ENCODE data around the gene COPG1.
"Not testable (repeated sequence)": the region's sequence is repeated elsewhere in the genome, so short reads cannot be mapped to it uniquely, and the experiment has no call there.

The COPG1 gene

GRCh38 chr3:129231331-129232119, 17.9 kb upstream of the COPG1 start:
- no peaks in the 10 kb centered on the region for H3K9me3 ChIP-seq (ENCODE audit: control insufficient read depth, insufficient read depth, low read length)
- H3K36me3 ChIP-seq (ENCODE audit: insufficient read depth, low read length) = no peaks in the 10 kb centered on the region
- H3K9ac ChIP-seq (ENCODE audit: low read depth, low read length) = no peak overlapping the region
- H3K4me1 ChIP-seq (ENCODE audit: insufficient read depth, low read length) = peaks cover 11% of the 10 kb centered on the region

- no peaks in the 10 kb centered on the region for H3K9me3 ChIP-seq (ENCODE audit: control insufficient read depth, insufficient read depth, low read length)
- no peak overlapping the region for H3K9ac ChIP-seq (ENCODE audit: low read depth, low read length)
- peaks cover 4% of the 10 kb centered on the region for H3K4me1 ChIP-seq (ENCODE audit: insufficient read depth, low read length)
- no peaks in the 10 kb centered on the region for H3K36me3 ChIP-seq (ENCODE audit: insufficient read depth, low read length)
Measured at GRCh38 chr3:129233538-129233937, 15.9 kb upstream of the COPG1 start.

- H3K9ac ChIP-seq (ENCODE audit: low read depth, low read length) = no peak overlapping the region
- H3K9me3 ChIP-seq (ENCODE audit: control insufficient read depth, insufficient read depth, low read length) = no peaks in the 10 kb centered on the region
- H3K36me3 ChIP-seq (ENCODE audit: insufficient read depth, low read length) = no peaks in the 10 kb centered on the region
- H3K4me1 ChIP-seq (ENCODE audit: insufficient read depth, low read length) = peaks cover 2% of the 10 kb centered on the region; the same call in 1 of the 2 replicates
Measured at GRCh38 chr3:129234441-129234840, 15.0 kb upstream of the COPG1 start.

- peaks cover 11% of the 10 kb centered on the region for H3K4me1 ChIP-seq (ENCODE audit: insufficient read depth, low read length)
- no peaks in the 10 kb centered on the region for H3K36me3 ChIP-seq (ENCODE audit: insufficient read depth, low read length)
- H3K9ac ChIP-seq (ENCODE audit: low read depth, low read length) = no peak overlapping the region
- no peaks in the 10 kb centered on the region for H3K9me3 ChIP-seq (ENCODE audit: control insufficient read depth, insufficient read depth, low read length)
Measured at GRCh38 chr3:129235344-129235917, 14.0 kb upstream of the COPG1 start.

- H3K36me3 ChIP-seq (ENCODE audit: insufficient read depth, low read length) = no peaks in the 10 kb centered on the region
- H3K9me3 ChIP-seq (ENCODE audit: control insufficient read depth, insufficient read depth, low read length) = no peaks in the 10 kb centered on the region
- peaks cover 15% of the 10 kb centered on the region for H3K4me1 ChIP-seq (ENCODE audit: insufficient read depth, low read length)
- no peak overlapping the region for H3K9ac ChIP-seq (ENCODE audit: low read depth, low read length)
Measured at GRCh38 chr3:129238945-129239705, 10.3 kb upstream of the COPG1 start.

GRCh38 chr3:129239991-129240390, 9.4 kb upstream of the COPG1 start:
- Histone ChIP-seq H3K9ac (ENCODE audit: low read depth, low read length) (peak overlapping the region; percentile 26; the same call in 1 of the 2 replicates), H3K4me1 (ENCODE audit: insufficient read depth, low read length) (peaks cover 15% of the 10 kb centered on the region), H3K9me3 (ENCODE audit: control insufficient read depth, insufficient read depth, low read length) (no peaks in the 10 kb centered on the region), H3K36me3 (ENCODE audit: insufficient read depth, low read length) (no peaks in the 10 kb centered on the region)

GRCh38 chr3:129240436-129240835, 9.0 kb upstream of the COPG1 start:
- no peaks in the 10 kb centered on the region for H3K9me3 ChIP-seq (ENCODE audit: control insufficient read depth, insufficient read depth, low read length)
- peak overlapping the region; percentile 26; the same call in 1 of the 2 replicates for H3K9ac ChIP-seq (ENCODE audit: low read depth, low read length)
- no peaks in the 10 kb centered on the region for H3K36me3 ChIP-seq (ENCODE audit: insufficient read depth, low read length)
- peaks cover 15% of the 10 kb centered on the region for H3K4me1 ChIP-seq (ENCODE audit: insufficient read depth, low read length)

- Histone ChIP-seq H3K9ac (ENCODE audit: low read depth, low read length) (no peak overlapping the region), H3K36me3 (ENCODE audit: insufficient read depth, low read length) (no peaks in the 10 kb centered on the region), H3K4me1 (ENCODE audit: insufficient read depth, low read length) (peaks cover 6% of the 10 kb centered on the region), H3K9me3 (ENCODE audit: control insufficient read depth, insufficient read depth, low read length) (no peaks in the 10 kb centered on the region)
Measured at GRCh38 chr3:129245141-129245540, 4.3 kb upstream of the COPG1 start.

- H3K36me3 ChIP-seq (ENCODE audit: insufficient read depth, low read length); H3K9ac ChIP-seq (ENCODE audit: low read depth, low read length); H3K9me3 ChIP-seq (ENCODE audit: control insufficient read depth, insufficient read depth, low read length); H3K4me1 ChIP-seq (ENCODE audit: insufficient read depth, low read length): not testable (repeated sequence)
Measured at GRCh38 chr3:129245641-129246306, 3.6 kb upstream of the COPG1 start.

- no peaks in the 10 kb centered on the region for H3K9me3 ChIP-seq (ENCODE audit: control insufficient read depth, insufficient read depth, low read length)
- no peaks in the 10 kb centered on the region; the same call in 1 of the 2 replicates for H3K4me1 ChIP-seq (ENCODE audit: insufficient read depth, low read length)
- no peaks in the 10 kb centered on the region for H3K36me3 ChIP-seq (ENCODE audit: insufficient read depth, low read length)
- no peak overlapping the region for H3K9ac ChIP-seq (ENCODE audit: low read depth, low read length)
Measured at GRCh38 chr3:129246636-129247035, 2.8 kb upstream of the COPG1 start.

- H3K36me3 ChIP-seq (ENCODE audit: insufficient read depth, low read length) = peaks cover 16% of the 10 kb centered on the region
- H3K9ac ChIP-seq (ENCODE audit: low read depth, low read length) = peak overlapping the region; percentile 62
- no peaks in the 10 kb centered on the region for H3K9me3 ChIP-seq (ENCODE audit: control insufficient read depth, insufficient read depth, low read length)
- H3K4me1 ChIP-seq (ENCODE audit: insufficient read depth, low read length) = no peaks in the 10 kb centered on the region; the same call in 1 of the 2 replicates
Measured at GRCh38 chr3:129248286-129248979, 973 bp upstream of the COPG1 start.

- Histone ChIP-seq H3K4me1 (ENCODE audit: insufficient read depth, low read length) (no peaks in the 10 kb centered on the region), H3K9me3 (ENCODE audit: control insufficient read depth, insufficient read depth, low read length) (no peaks in the 10 kb centered on the region), H3K9ac (ENCODE audit: low read depth, low read length) (no peak overlapping the region), H3K36me3 (ENCODE audit: insufficient read depth, low read length) (peaks cover 47% of the 10 kb centered on the region)
Measured at GRCh38 chr3:129252748-129253147, 3.3 kb downstream of the COPG1 start.

GRCh38 chr3:129254536-129255230, 5.3 kb downstream of the COPG1 start:
- Histone ChIP-seq H3K9ac (ENCODE audit: low read depth, low read length) (no peak overlapping the region), H3K36me3 (ENCODE audit: insufficient read depth, low read length) (peaks cover 52% of the 10 kb centered on the region), H3K4me1 (ENCODE audit: insufficient read depth, low read length) (no peaks in the 10 kb centered on the region), H3K9me3 (ENCODE audit: control insufficient read depth, insufficient read depth, low read length) (no peaks in the 10 kb centered on the region)

Measured in ES-I3 (cell line).